UCSD-AML1 (cell line): ENCODE results near the gene GAS6.
A peak's percentile ranks its signal among the peaks of the same experiment; 100 is the strongest.
"Not testable (repeated sequence)": the region's sequence is repeated elsewhere in the genome, so short reads cannot be mapped to it uniquely, and the experiment has no call there.

ENCODE experiments used
- DNase-seq: peaks from one replicate; lab custom pipeline; 2025; ENCODE audit not compliant: unreplicated experiment; lab: John Stamatoyannopoulos, UW

Gene GAS6

GRCh38 chr13:113874177-113874576 is 10.3 kb upstream of the GAS6 start:
- no peak for DNase-seq

GRCh38 chr13:113869263-113869662 is 5.4 kb upstream of the GAS6 start:
- DNase-seq = no peak

GRCh38 chr13:113867913-113868312 is 4.0 kb upstream of the GAS6 start:
- DNase-seq = not testable (repeated sequence)

DNA sequence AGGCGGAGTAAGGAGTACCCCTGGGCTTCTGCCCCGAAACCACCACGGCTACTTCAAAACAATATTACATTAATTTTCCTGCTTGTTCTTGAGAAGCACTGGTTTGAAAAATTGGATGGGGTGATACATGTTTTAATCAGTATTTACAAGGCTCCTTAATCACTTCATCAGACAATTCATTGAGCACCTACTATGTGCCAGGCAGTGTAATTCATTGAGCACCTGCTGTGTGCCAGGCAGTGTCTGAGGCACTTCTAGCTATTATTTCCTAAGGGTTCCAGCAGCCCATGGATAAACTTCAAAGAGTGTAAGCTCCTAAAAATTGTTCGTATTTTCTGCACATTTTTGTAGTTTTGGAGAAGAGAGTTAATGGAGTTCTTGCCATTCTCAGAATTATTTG is 1.6 kb upstream of the GAS6 start:
- no peak for DNase-seq

- DNase-seq = no peak
Measured at GRCh38 chr13:113864273-113864890, 506 bp upstream of the GAS6 start.

GRCh38 chr13:113862931-113863523 is 849 bp downstream of the GAS6 start:
- no peak for DNase-seq

DNA sequence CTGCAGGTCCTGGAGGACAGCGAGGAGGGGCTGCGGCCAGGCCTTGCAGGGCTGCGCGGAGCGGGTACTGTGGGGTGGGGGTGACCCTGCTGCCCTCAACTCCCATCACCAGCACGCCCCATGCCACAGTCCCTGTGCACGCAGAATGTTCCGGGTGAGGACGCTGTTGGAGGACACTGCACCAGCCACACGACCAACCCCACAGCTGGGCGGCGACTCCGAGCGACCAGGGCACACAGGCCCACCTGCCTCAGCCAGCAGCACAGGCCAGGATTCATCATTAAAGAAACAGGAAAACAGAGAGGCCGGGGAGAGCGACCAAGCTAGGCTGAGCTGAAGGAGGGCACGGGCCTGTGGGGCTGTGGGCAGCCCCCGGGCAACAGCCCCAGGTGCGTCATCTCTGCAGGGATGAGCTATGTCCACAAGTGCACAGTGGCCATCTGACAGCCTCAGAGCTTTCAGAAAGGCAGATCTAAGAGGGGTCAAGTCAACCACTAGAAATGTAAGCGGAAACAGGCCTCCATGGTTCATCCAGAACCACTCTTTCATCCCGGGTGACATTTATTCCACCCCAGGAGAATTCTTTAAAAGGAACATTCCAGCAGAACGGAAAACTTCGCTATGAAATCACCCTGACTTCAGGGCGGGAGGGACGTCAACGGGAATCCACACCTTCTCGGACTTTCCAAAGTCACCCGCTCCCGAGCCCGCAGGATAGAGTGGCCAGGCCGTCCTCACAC is 1.5 kb downstream of the GAS6 start:
- DNase-seq = no peak

DNA sequence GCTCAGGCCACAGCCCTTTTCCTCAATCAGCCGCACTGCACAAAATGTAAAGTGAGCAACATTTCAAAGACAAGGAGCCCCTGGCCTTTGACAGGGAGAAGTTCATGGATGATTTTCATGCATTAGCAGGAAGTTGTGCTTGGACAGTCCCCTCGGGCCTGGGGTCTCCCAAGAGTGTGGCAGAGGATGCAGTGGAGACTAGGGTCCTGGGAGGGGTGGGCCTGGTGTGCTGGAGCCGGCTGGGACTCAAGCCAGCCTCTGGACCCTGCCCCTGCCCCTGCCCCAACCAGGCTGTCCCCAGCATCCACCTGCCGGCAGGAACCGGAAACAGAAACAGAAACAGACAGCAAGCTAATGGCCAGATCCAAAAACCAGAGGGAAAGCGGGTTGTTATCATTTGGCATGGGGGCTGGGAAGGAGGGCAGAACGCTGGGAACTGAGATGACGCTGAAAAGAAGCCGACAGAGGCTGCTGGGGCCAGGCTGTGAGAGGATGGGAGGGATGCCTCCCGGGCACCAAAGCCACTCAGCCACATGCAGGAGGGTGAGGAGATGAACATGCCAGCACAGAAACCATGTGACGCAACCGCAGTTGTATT is 2.3 kb downstream of the GAS6 start:
- DNase-seq = no peak

GRCh38 chr13:113860665-113861432 is 3.0 kb downstream of the GAS6 start:
- DNase-seq = no peak

- no peak for DNase-seq
Measured at GRCh38 chr13:113860051-113860664, 3.7 kb downstream of the GAS6 start.

GRCh38 chr13:113859311-113860050 is 4.4 kb downstream of the GAS6 start:
- no peak for DNase-seq

DNA sequence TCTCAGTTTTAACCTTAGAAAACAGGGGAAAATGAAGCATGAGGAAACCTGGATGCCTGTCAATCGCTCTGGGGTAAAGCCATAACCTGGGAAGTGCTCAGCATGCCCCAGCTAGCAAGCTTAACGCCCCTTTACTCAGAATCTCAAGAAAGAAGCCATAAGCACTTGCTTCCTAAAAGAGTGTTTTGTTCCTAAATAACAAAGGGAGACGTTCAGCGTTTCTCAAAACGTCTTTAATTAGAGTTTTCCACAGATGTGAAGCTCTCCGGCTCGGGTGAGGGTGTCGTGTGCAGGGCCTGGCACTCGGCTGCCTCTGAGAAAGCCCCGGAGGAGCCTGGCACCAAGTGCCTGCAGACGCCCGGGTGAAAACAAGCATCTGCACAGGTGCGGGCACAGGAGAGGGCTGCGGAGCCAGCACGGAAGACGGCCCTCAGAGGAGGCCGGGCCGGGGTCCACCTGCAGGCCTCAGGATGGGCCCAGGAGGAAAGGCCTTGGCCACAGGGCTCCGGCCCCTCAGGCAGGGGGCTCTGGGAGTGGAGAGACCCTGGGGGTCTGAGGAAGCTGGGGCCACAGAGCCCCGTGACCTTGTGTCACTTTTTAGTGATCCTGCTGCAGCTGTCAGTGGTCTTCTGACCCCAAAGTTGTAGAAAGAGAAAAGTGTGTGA is 6.2 kb downstream of the GAS6 start:
- DNase-seq = no peak

DNA sequence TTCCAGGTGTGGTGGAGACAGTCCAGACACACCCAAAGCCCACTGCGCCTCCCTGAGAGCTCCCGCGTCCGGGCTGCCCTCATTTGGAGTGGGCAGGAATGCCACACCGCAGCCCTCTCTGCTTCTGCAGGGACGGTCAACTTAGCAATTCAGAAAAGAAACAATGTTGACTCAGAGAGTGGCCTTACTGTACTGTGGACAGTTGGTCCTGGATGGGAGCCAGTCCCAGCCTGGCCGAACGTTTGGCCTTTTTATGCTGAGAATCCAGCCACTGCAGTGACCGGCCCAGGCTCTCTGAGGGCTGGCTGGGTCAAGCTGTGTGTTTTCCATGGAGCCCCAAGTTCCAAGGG is 7.2 kb downstream of the GAS6 start:
- no peak for DNase-seq

DNA sequence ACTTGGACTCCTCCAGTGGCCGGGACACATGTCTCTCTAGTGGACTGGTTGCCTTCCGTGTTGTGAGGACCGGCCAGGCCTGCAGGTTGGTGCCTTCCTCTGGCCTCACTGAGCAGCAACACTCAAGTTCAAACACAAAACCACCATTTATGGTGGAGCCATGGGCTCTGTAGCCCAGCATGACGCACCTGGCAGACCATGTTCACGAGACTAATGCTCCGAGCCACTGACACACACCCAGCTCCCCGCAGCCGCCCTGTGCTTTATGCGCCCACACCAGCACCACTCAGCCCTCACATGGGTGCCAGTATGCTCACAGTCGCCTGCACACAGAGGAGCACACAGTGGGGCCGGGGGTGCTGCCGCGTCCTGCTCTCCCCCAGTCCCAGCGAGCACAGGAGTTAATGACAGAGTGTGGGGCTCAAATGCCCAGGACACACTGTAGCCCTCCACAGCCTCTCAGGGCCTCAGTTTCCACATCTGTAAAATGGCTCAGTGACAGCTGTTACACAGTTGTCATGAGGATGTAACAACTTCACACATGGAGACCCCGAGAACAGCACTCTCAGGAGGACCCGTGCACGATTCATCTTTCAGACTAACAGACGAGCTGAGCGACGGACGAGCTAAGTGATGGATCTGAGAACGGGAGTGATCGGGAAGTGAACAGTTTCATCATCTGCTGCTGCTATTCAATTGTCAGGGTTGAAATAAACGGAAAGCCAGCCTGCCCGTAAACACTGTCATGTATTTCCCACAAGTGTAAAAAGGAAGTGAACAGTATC is 7.8 kb downstream of the GAS6 start:
- DNase-seq = no peak

- no peak for DNase-seq
Measured at GRCh38 chr13:113855012-113855921, 8.6 kb downstream of the GAS6 start.

DNA sequence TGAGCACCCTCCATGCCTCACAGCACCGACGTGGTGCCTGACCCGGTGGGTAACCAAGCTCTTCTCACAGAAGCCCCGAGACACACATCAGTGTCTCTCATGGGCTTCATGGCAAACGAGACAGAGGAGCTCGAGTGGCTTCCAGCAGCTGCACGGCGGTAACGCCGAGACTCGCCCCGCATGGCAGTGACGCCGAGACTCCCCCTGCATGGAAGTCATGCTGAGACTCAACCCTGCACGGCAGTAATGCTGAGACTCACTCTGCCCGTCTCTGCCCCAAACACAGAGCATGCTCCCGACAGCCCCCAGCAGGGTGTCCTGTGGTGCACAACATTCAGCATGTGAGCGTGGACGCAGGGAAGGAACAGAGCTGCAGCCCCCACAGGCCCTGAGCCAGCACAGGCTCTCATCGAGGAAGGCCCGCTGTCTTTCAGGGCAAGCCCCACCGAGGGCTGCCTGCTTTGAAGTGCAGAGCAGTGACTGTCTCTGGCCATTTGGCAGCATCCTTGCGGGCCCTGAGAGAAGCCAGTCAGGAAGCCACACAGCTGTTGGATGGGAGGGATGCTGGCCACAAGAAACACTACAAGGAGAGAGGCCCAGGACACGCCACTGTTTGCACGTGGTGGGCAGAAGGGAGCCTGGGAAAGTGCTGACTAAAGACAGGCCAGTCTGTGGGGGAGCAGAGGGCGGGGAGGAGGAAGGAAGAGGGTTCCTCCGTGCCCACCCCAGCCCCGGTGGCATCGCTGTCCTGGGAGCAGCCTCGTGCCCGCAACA is 9.5 kb downstream of the GAS6 start:
- peak; percentile 51 for DNase-seq
